IMR-90 (cell line): ENCODE results near the gene AMPD3. TPM values are rescaled to one million over a fixed set of nuclear protein-coding genes. Genes with fewer than 3 reads are reported as not detected.

ENCODE experiments used
- ATAC-seq: fragments of 200-7000 bp; cut with Tn5 transposase; 2 replicates; pipeline ENCODE4 v1.9.1; 2020; ENCODE audit warnings: low read depth, mild to moderate bottlenecking, moderate library complexity
- BruUV-seq: library from RNA; stranded (reverse); fragments of 400-500 nt; replicated peaks from 2 replicates; lab custom pipeline; 2021; lab: Mats Ljungman, UMichigan
- CTCF ChIA-PET: fragments of 300-600 bp; formaldehyde crosslinking; extraction: SDS; loops from one replicate; lab custom pipeline; 2021; ENCODE audit warnings: antibody characterized with exemption; lab: Yijun Ruan, JAX
- POLR2A ChIA-PET: fragments of 300-600 bp; sonication (Branson Sonifier 250); formaldehyde crosslinking; loops from one replicate; lab custom pipeline; 2022; ENCODE audit warnings: antibody characterized with exemption; ENCODE audit not compliant: unreplicated experiment; lab: Charles Lee
- DNase-seq: peaks from one replicate; pipeline ENCODE4 v3.0.0; 2013
- H2AFZ ChIP-seq: replicated peaks from 2 replicates; pipeline ENCODE3; 2013; ENCODE audit warnings: low read length, mild to moderate bottlenecking; ENCODE audit not compliant: poor library complexity
- H2AK5ac ChIP-seq: 2 replicates; pipeline ENCODE4 v1.6.1; 2013; ENCODE audit warnings: low read depth, low read length, inconsistent platforms
- H2AK9ac ChIP-seq: replicated peaks from 2 replicates; pipeline ENCODE3; 2013; ENCODE audit warnings: mild to moderate bottlenecking, low read depth, low read length, moderate library complexity; ENCODE audit not compliant: poor library complexity
- H2BK120ac ChIP-seq: 2 replicates; pipeline ENCODE4 v1.6.1; 2013; ENCODE audit warnings: low read depth, low read length, inconsistent platforms
- H2BK15ac ChIP-seq: 3 replicates; pipeline ENCODE4 v1.6.1; 2013; ENCODE audit warnings: low read depth, low read length, inconsistent platforms
- H2BK20ac ChIP-seq: 2 replicates; pipeline ENCODE4 v1.6.1; 2013; ENCODE audit warnings: low read depth, mild to moderate bottlenecking, inconsistent platforms, low read length, moderate library complexity
- H2BK5ac ChIP-seq: 2 replicates; pipeline ENCODE4 v1.6.1; 2013; ENCODE audit warnings: mild to moderate bottlenecking, low read depth, low read length, inconsistent platforms; ENCODE audit not compliant: poor library complexity, severe bottlenecking
- H3K14ac ChIP-seq: replicated peaks from 2 replicates; pipeline ENCODE4 v1.6.1; 2013; ENCODE audit warnings: low read depth, low read length, inconsistent platforms
- H3K18ac ChIP-seq: 2 replicates; pipeline ENCODE4 v1.6.1; 2013; ENCODE audit warnings: low read depth, low read length, control low read depth
- H3K23ac ChIP-seq: 2 replicates; pipeline ENCODE4 v1.6.1; 2013; ENCODE audit warnings: low read depth, low read length, inconsistent platforms
- H3K27ac ChIP-seq: 2 replicates; pipeline ENCODE4 v1.5.1; 2013; ENCODE audit warnings: mild to moderate bottlenecking, control low read depth, low read length; ENCODE audit not compliant: insufficient read depth
- H3K27me3 ChIP-seq: 2 replicates; pipeline ENCODE4 v1.6.1; 2013; ENCODE audit warnings: low read length; ENCODE audit not compliant: control insufficient read depth, insufficient read depth
- H3K36me3 ChIP-seq: 2 replicates; pipeline ENCODE4 v1.6.1; 2013; ENCODE audit warnings: low read length, mixed read lengths; ENCODE audit not compliant: control insufficient read depth, insufficient read depth
- H3K4ac ChIP-seq: 2 replicates; pipeline ENCODE4 v1.6.1; 2013; ENCODE audit warnings: low read depth, low read length, inconsistent platforms
- H3K4me1 ChIP-seq: 2 replicates; pipeline ENCODE4 v1.6.1; 2013; ENCODE audit warnings: low read length, mixed read lengths; ENCODE audit not compliant: control insufficient read depth, insufficient read depth
- H3K4me2 ChIP-seq: 2 replicates; pipeline ENCODE4 v1.6.1; 2013; ENCODE audit warnings: low read depth, mild to moderate bottlenecking, control low read depth, low read length, moderate library complexity
- H3K4me3 ChIP-seq: 2 replicates; pipeline ENCODE4 v1.5.1; 2013; ENCODE audit warnings: low read depth, mild to moderate bottlenecking, control low read depth, low read length, moderate library complexity; ENCODE audit not compliant: insufficient read depth
- H3K56ac ChIP-seq: 2 replicates; pipeline ENCODE4 v1.6.1; 2013; ENCODE audit warnings: low read length, inconsistent platforms; ENCODE audit not compliant: insufficient read depth; ENCODE audit errors: extremely low read depth
- H3K79me1 ChIP-seq, 2 experiments: 2 replicates each; pipeline ENCODE4 v1.6.1; 2013; ENCODE audit warnings: low read length in 2 of 2, inconsistent platforms in 1 of 2, low read depth in 1 of 2
- H3K9ac ChIP-seq: 2 replicates; pipeline ENCODE4 v1.6.1; 2013; ENCODE audit warnings: low read depth, low read length, control low read depth
- H3K9me1 ChIP-seq: 2 replicates; pipeline ENCODE4 v1.6.1; 2013; ENCODE audit warnings: low read length, inconsistent platforms; ENCODE audit not compliant: insufficient read depth
- H3K9me3 ChIP-seq: 2 replicates; pipeline ENCODE4 v1.6.1; 2013; ENCODE audit warnings: low read length; ENCODE audit not compliant: control insufficient read depth, insufficient read depth
- H4K20me1 ChIP-seq: 2 replicates; pipeline ENCODE4 v1.6.1; 2013; ENCODE audit warnings: low read length, inconsistent platforms; ENCODE audit not compliant: insufficient read depth
- H4K5ac ChIP-seq: 2 replicates; pipeline ENCODE4 v1.6.1; 2013; ENCODE audit warnings: mild to moderate bottlenecking, low read depth, low read length, control low read depth
- H4K8ac ChIP-seq, 2 experiments: 2 replicates each; pipeline ENCODE4 v1.6.1; 2013; ENCODE audit warnings: low read depth in 2 of 2, low read length in 2 of 2, control low read depth in 1 of 2, inconsistent platforms in 1 of 2
- H4K91ac ChIP-seq: 2 replicates; pipeline ENCODE4 v1.6.1; 2013; ENCODE audit warnings: low read depth, low read length, inconsistent platforms; ENCODE audit not compliant: insufficient read depth
- BHLHE40 ChIP-seq: fragments of 150-350 bp; IDR thresholded peaks from 2 replicates; pipeline ENCODE4 v1.6.1; 2016; ENCODE audit warnings: mild to moderate bottlenecking, low read depth, low read length
- CEBPB ChIP-seq: IDR thresholded peaks from 2 replicates; pipeline ENCODE4 v1.6.1; 2012; ENCODE audit warnings: low read depth, low read length, improper control_type of control experiment
- CTCF ChIP-seq: conservative IDR thresholded peaks from 2 replicates; pipeline ENCODE4 v1.5.1; 2012; ENCODE audit warnings: mild to moderate bottlenecking, low read depth, low read length, improper control_type of control experiment
- MAFK ChIP-seq: IDR thresholded peaks from 2 replicates; pipeline ENCODE4 v1.6.1; 2012; ENCODE audit warnings: low read depth, low read length, improper control_type of control experiment
- MAZ ChIP-seq: IDR thresholded peaks from 2 replicates; pipeline ENCODE4 v1.6.1; 2012; ENCODE audit warnings: low read depth, mild to moderate bottlenecking, low read length, improper control_type of control experiment, moderate library complexity, borderline replicate concordance
- MXI1 ChIP-seq: IDR thresholded peaks from 2 replicates; pipeline ENCODE4 v1.6.1; 2012; ENCODE audit warnings: low read depth, mild to moderate bottlenecking, low read length, moderate library complexity, borderline replicate concordance
- NFE2L2 ChIP-seq: fragments of 150-350 bp; IDR thresholded peaks from 2 replicates; pipeline ENCODE4 v1.6.1; 2016; ENCODE audit warnings: low read depth, mild to moderate bottlenecking, low read length
- POLR2A ChIP-seq: IDR thresholded peaks from 2 replicates; pipeline ENCODE4 v1.6.1; 2012; ENCODE audit warnings: mild to moderate bottlenecking, low read depth, low read length
- RAD21 ChIP-seq: IDR thresholded peaks from 2 replicates; pipeline ENCODE4 v1.6.1; 2012; ENCODE audit warnings: low read length, improper control_type of control experiment
- RCOR1 ChIP-seq: IDR thresholded peaks from 2 replicates; pipeline ENCODE4 v1.6.1; 2012; ENCODE audit warnings: mild to moderate bottlenecking, low read length, improper control_type of control experiment; ENCODE audit not compliant: insufficient replicate concordance
- RFX5 ChIP-seq: IDR thresholded peaks from 2 replicates; pipeline ENCODE4 v1.8.0; 2012; ENCODE audit warnings: low read depth, mild to moderate bottlenecking, low read length, moderate library complexity
- SMC3 ChIP-seq: fragments of 150-350 bp; IDR thresholded peaks from 2 replicates; pipeline ENCODE4 v1.6.1; 2016; ENCODE audit warnings: low read depth, mild to moderate bottlenecking, antibody characterized with exemption, low read length, moderate library complexity
- USF2 ChIP-seq: fragments of 150-350 bp; IDR thresholded peaks from 2 replicates; pipeline ENCODE4 v1.6.1; 2017; ENCODE audit warnings: mild to moderate bottlenecking, antibody characterized with exemption, low read length, low read depth
- WGBS, 2 experiments: methylation state at CpG; one replicate each; pipeline versions ENCODE4 v1.1.5 to v1.1.7; 2013; ENCODE audit warnings: missing lambda C conversion rate in 2 of 2; ENCODE audit not compliant: insufficient read length in 1 of 2; ENCODE audit errors: extremely low coverage in 2 of 2; 5-methylcytosine and 5-hydroxymethylcytosine counted together
- dilution Hi-C: fragments of 300-500 bp; cut with HindIII; formaldehyde crosslinking; loops from one replicate; pipeline ENCODE4 v1.14.3; 2018; ENCODE audit warnings: low sequenced_read_pairs; ENCODE audit not compliant: unreplicated experiment
- in situ Hi-C: fragments of 300-500 bp; cut with MboI; formaldehyde crosslinking; loops from 3 replicates; pipeline ENCODE4 v1.14.3; 2019; ENCODE audit warnings: low sequenced_read_pairs, inconsistent platforms, mixed read lengths
- intact Hi-C: fragments of 100-400 bp; cut with micrococcal nuclease; formaldehyde crosslinking; loops from 2 replicates; pipeline ENCODE4 v1.10.0; 2022
- polyA plus RNA-seq, 3 experiments: library from polyadenylated mRNA; depleted of rRNA; stranded (reverse); fragments of >200 nt; gene quantifications; 2 replicates each; pipeline ENCODE4 v1.2.3, GENCODE V29; 2012; ENCODE audit warnings: low replicate concordance in 1 of 3
- total RNA-seq: library from RNA; depleted of rRNA; stranded (reverse); fragments of >200 nt; gene quantifications from 2 replicates; pipeline ENCODE4 v1.2.3, GENCODE V29; 2012

Gene AMPD3
- total and polyA plus RNA-seq, 2 of the 4 experiments (the other 2 are of a cell fraction): 8.6 to 12.1 TPM

GRCh38 chr11:10478574-10479550 lies 23.8 kb downstream of the AMPD3 start (continued):
- TF ChIP-seq MXI1: no peak
- no peak for TF ChIP-seq MAFK

GRCh38 chr11:10480026-10480425 lies 25.0 kb downstream of the AMPD3 start:
- CTCF ChIA-PET: no interaction called here
- no peak for ATAC-seq
- dilution Hi-C loops: no loop called here

More at GRCh38 chr11:10480026-10480425, 25.0 kb downstream of the AMPD3 start:
- no peak overlapping the region for H4K8ac ChIP-seq
- no peak overlapping the region for H3K4ac ChIP-seq
- H3K9me1 ChIP-seq: peaks cover 21% of the 10 kb centered on the region
- no peak overlapping the region for H3K23ac ChIP-seq
- peaks cover 8% of the 10 kb centered on the region for H3K4me1 ChIP-seq
- H3K56ac ChIP-seq: no peak overlapping the region
- no peak overlapping the region for H2BK120ac ChIP-seq
- no peaks in the 10 kb centered on the region for H3K27me3 ChIP-seq
- peaks cover 37% of the 10 kb centered on the region for H3K36me3 ChIP-seq
- no peak overlapping the region for H2AFZ ChIP-seq
- H3K4me3 ChIP-seq: no peak overlapping the region
- 100% methylated on average over 3 of the region's 6 CpGs; no CpG with 5 or more reads in 1 of the 2 experiments for WGBS, 2 experiments
- TF ChIP-seq RCOR1 (no peak), POLR2A (no peak), RFX5 (no peak), MXI1 (no peak), USF2 (no peak), CTCF (no peak), RAD21 (no peak), NFE2L2 (no peak), MAZ (no peak), SMC3 (no peak), BHLHE40 (no peak), CEBPB (no peak)
- no peak overlapping the region for H3K18ac ChIP-seq
- intact Hi-C loops (no loop called here), in situ Hi-C loops (no loop called here)
- no peak overlapping the region for H4K91ac ChIP-seq
- no peak overlapping the region for H2BK15ac ChIP-seq
- no peak overlapping the region for H2BK5ac ChIP-seq
- BruUV-seq: no TSS peak
- H3K4me2 ChIP-seq: no peak overlapping the region
- no peaks in the 10 kb centered on the region for H3K9me3 ChIP-seq
- H3K79me1 ChIP-seq: peaks cover 14 to 68% of the 10 kb centered on the region in 2 experiments
- no peak overlapping the region for H2BK20ac ChIP-seq
- DNase-seq: no peak
- H3K9ac ChIP-seq: no peak overlapping the region
- H3K27ac ChIP-seq: no peak overlapping the region
- no peak overlapping the region for H4K5ac ChIP-seq
- H3K14ac ChIP-seq: no peak overlapping the region
- H2AK9ac ChIP-seq: no peak overlapping the region
- POLR2A ChIA-PET: no interaction called here
- H4K20me1 ChIP-seq: peaks cover 13% of the 10 kb centered on the region; the same call in 1 of the 2 replicates
- no peak overlapping the region; the same call in 1 of the 2 replicates for H2AK5ac ChIP-seq
